Measurements from ENCODE around the gene CORO2B.

The CORO2B gene

DNA sequence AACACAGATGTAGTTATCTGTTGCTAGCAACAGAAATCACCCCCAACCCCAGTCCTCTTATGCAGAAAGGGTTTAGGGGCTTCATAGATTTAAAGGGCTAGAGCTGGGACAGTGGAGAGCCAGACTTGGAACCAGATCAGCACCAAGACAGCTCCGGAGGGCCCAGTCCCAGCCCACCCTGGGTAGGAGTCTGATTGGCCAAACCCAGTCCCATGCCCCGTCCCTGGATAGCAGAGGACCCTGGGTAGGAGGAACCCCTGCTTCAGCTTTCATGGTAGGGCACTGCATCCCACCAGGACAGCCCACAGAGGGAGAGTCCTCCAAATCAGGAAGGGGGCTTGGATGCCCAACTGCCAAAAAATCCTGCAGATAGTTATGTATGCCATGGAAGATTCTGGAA, 103.0 kb downstream of the CORO2B start:
- TF ChIP-seq, protein P1, sequence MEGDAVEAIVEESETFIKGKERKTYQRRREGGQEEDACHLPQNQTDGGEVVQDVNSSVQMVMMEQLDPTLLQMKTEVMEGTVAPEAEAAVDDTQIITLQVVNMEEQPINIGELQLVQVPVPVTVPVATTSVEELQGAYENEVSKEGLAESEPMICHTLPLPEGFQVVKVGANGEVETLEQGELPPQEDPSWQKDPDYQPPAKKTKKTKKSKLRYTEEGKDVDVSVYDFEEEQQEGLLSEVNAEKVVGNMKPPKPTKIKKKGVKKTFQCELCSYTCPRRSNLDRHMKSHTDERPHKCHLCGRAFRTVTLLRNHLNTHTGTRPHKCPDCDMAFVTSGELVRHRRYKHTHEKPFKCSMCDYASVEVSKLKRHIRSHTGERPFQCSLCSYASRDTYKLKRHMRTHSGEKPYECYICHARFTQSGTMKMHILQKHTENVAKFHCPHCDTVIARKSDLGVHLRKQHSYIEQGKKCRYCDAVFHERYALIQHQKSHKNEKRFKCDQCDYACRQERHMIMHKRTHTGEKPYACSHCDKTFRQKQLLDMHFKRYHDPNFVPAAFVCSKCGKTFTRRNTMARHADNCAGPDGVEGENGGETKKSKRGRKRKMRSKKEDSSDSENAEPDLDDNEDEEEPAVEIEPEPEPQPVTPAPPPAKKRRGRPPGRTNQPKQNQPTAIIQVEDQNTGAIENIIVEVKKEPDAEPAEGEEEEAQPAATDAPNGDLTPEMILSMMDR (IDR thresholded peaks at IDR 0.05; ENCODE audit: borderline replicate concordance, control extremely low read depth, extremely low read depth, insufficient read depth, missing control alignments) = no peak
- DNase-seq (ENCODE audit: low spot score) = no peak
- in situ Hi-C loops (cut with MboI; ENCODE audit: low sequenced_read_pairs, unreplicated experiment) = no loop called here

DNA sequence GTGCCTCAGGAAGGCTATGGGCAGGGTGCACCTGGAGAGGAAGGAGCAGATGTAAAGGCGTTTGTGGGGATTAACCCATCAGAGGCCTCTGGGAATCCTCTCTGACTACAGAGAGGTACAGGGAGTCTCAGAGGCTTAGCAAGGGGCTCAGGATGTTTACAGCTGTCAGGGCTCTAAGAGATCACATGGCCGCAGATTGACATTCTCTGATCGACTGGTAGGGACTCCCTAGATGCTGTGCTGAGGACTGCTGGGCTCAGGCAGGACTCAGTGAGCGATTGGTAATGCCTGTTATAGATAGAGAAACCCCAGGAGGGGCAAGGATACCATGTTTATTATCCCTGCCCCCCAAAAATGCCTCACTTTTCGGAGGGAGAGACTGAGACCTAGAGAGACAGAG, 103.5 kb downstream of the CORO2B start:
- TF ChIP-seq, protein P1 (IDR thresholded peaks at IDR 0.05; ENCODE audit: borderline replicate concordance, control extremely low read depth, extremely low read depth, insufficient read depth, missing control alignments) = no peak
- DNase-seq (ENCODE audit: low spot score) = no peak

DNA sequence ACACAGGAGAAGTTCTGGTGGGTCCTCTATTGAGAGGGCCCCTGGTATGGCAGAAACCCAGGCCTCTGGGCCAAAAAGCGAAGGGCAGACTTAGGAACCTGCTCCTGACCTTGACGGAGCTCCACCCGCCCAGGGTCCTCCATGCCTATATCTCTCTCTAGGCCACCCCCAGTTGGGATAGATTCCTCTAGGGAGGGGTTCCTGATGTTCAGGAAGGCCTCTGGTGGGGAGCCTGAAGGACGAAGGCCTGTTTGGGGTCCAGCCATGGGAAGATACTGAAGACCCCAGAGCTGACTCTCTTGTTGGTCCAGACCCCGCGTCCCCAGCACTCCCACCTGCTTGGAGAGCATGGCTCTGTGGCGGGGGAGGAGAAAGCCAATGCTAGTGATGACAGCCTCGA, 104.2 kb downstream of the CORO2B start:
- in situ Hi-C loops (cut with MboI; ENCODE audit: low sequenced_read_pairs, unreplicated experiment) = no loop called here

More for the DNA sequence above, 103.5 kb downstream of the CORO2B start:
- in situ Hi-C loops (cut with MboI; ENCODE audit: low sequenced_read_pairs, unreplicated experiment) = no loop called here

DNA sequence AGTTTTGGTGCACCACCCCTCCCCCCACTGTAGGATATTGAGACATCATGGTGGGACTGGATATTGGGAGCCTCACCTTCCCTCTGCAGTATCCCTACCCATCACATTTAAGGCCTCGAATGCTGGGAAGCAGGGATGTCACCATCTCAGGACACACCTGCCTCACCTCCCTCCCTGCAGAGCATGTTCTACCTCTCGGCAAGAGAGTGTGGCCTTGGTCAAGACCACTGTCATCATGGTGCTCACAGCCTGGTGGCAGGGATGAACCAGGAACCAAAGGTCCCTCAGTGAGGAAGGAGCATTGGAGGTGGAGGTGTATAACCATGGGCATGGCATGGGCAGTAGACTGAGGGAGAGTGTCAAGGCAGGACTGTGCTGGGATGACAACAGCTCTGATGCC, 104.8 kb downstream of the CORO2B start:
- in situ Hi-C loops (cut with MboI; ENCODE audit: low sequenced_read_pairs, unreplicated experiment) = no loop called here
- no peak for DNase-seq (ENCODE audit: low spot score)
- TF ChIP-seq, protein P1 (IDR thresholded peaks at IDR 0.05; ENCODE audit: borderline replicate concordance, control extremely low read depth, extremely low read depth, insufficient read depth, missing control alignments) = no peak

More for the DNA sequence above, 104.2 kb downstream of the CORO2B start:
- DNase-seq (ENCODE audit: low spot score) = no peak
- TF ChIP-seq, protein P1 (IDR thresholded peaks at IDR 0.05; ENCODE audit: borderline replicate concordance, control extremely low read depth, extremely low read depth, insufficient read depth, missing control alignments) = no peak

DNA sequence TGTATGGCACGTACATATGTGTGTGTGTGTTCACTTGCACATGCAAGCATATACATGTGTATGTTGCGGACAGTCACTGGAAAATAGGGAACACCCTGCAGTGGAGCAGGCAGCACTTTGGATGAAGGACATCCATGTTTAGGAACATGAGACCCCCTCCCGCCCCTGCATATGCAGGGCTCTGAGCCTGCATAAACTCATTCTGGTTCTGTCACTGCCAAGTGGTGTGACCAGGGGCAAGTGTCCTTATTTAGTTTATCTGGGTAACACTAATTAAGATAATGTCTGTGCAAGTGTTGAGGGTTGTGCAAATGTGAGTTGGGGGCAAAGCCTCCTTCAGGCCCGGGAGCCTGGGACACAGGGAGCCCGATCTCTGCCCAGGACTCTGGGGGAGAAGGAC, 105.7 kb downstream of the CORO2B start:
- DNase-seq (ENCODE audit: low spot score) = no peak
- in situ Hi-C loops (cut with MboI; ENCODE audit: low sequenced_read_pairs, unreplicated experiment) = no loop called here
- TF ChIP-seq, protein P1 (IDR thresholded peaks at IDR 0.05; ENCODE audit: borderline replicate concordance, control extremely low read depth, extremely low read depth, insufficient read depth, missing control alignments) = no peak

DNA sequence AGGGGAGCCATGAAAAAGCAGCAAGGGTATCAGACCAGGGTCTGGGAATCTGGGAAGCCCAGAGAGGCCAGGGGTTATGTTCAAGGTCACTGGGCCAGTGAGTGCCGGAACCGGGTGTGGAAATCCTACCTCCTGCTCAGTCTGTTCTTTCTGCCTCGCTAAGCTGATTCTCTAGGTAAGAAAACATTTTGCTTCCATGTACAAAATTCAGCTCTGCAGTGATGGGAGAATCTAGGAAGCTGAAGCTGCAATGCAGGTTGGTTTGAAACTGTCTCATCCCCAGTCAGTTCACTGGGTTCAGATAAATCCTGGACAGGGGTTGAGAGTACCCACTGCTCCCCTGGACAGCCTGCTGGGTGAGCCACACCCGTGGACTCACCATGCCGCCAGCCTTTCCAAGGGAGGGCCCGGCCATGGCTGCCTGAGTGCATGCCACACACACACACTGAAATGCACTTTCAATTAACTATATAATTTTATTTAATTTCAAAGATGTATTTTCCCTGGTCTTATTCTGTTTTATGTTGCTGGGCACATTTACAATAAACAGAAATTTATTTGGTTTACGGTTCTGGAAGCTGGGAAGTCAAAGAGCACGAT, 108.4 kb downstream of the CORO2B start:
- DNase-seq (ENCODE audit: low spot score) = no peak
- TF ChIP-seq, protein P1 (IDR thresholded peaks at IDR 0.05; ENCODE audit: borderline replicate concordance, control extremely low read depth, extremely low read depth, insufficient read depth, missing control alignments) = no peak
- in situ Hi-C loops (cut with MboI; ENCODE audit: low sequenced_read_pairs, unreplicated experiment) = no loop called here
